ENCODE measurements around the gene SEC14L2. TPM values are rescaled to one million over a fixed set of nuclear protein-coding genes. Genes with fewer than 3 reads are reported as not detected.

SEC14L2 gene
- total and polyA plus RNA-seq, 2 donors (not counting 3 experiments of a cell fraction or from before 2014, with no cell fraction given) = 22.5 to 28.8 TPM

DNA sequence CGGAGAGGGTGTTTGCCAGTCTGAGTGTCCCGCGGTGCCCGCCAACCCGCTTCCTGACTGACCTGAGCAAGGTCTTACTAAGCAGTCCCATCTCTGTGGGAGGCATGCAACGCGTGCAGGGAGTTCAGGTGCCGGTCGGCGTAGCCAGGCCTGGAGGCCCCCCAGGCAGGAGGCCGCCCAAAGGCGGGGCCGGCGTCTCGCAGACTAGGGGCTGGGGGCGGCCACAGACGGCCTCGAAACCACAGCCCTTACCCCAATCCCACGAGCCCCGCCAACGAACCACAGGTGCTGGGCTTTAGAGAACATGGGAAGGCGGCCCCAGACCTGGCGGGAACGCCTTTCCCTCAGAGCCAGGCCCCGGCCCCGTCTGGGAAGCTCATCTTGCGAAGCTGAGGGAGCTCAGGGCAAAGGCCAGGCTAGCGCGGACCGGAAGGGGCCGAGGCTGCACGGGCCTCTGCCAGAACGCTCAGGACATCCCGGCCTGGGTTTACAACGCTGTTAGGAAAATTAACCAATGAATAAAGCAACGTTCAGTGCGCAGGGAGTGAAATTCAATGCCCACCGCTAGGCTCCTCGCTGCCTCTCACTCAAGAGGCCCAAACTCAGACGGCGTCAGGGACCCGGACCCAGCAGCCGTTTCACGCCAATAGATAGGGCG is 26.6 kb downstream of the SEC14L2 start:
- peak overlapping the region in 2 of 3 experiments; percentile 29 to 41 for H3K4me3 ChIP-seq (replicated peaks in 1 of 3; ENCODE audit: insufficient read depth in 1 of 3, low read depth in 1 of 3, low read length in 3 of 3)

More for the DNA sequence above, 26.6 kb downstream of the SEC14L2 start:
- TF ChIP-seq, protein P1, sequence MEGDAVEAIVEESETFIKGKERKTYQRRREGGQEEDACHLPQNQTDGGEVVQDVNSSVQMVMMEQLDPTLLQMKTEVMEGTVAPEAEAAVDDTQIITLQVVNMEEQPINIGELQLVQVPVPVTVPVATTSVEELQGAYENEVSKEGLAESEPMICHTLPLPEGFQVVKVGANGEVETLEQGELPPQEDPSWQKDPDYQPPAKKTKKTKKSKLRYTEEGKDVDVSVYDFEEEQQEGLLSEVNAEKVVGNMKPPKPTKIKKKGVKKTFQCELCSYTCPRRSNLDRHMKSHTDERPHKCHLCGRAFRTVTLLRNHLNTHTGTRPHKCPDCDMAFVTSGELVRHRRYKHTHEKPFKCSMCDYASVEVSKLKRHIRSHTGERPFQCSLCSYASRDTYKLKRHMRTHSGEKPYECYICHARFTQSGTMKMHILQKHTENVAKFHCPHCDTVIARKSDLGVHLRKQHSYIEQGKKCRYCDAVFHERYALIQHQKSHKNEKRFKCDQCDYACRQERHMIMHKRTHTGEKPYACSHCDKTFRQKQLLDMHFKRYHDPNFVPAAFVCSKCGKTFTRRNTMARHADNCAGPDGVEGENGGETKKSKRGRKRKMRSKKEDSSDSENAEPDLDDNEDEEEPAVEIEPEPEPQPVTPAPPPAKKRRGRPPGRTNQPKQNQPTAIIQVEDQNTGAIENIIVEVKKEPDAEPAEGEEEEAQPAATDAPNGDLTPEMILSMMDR (IDR thresholded peaks at IDR 0.05; ENCODE audit: extremely low read depth in 1 of 2, insufficient read depth in 1 of 2, low read depth in 1 of 2, low read length in 2 of 2) = peak in 1 of 2 donors; percentile 14
- TF ChIP-seq POLR2A (IDR thresholded peaks at IDR 0.05; ENCODE audit: low read depth, low read length) (peak; percentile 90), GATA2 (IDR thresholded peaks at IDR 0.05; ENCODE audit: insufficient read depth, insufficient read length, low read depth, low read length) (no peak)
- H3K9ac ChIP-seq (replicated peaks; ENCODE audit: extremely low read depth, insufficient read depth, low read length) = peak overlapping the region; percentile 82
- no peaks in the 10 kb centered on the region for H3K9me3 ChIP-seq (replicated peaks; ENCODE audit: control insufficient read depth, insufficient read depth, low read length)
- intact Hi-C loops (cut with micrococcal nuclease) (loop anchor here (10.0 kb wide), 2 partner anchors 181 to 1039 kb away; partner anchors contain the start of genes AP1B1 and TCN2), dilution Hi-C loops (cut with MboI; ENCODE audit: extremely low pct_ligation_motif_present, low sequenced_read_pairs) (no loop called here)
- no peak for FAIRE-seq
- DNase-seq (ENCODE audit: low read depth, low spot score) = no peak
- peak overlapping the region; percentile 40 for H3K4me2 ChIP-seq (ENCODE audit: insufficient read depth, low read length)
- peaks cover 2% of the 10 kb centered on the region for H3K79me2 ChIP-seq (ENCODE audit: control insufficient read depth, insufficient read depth, low read length)
- no peak overlapping the region for H2AFZ ChIP-seq (ENCODE audit: low read depth, low read length)
- H3K4me1 ChIP-seq (ENCODE audit: control insufficient read depth, extremely low read depth, insufficient read depth, low read length) = peaks cover 59% of the 10 kb centered on the region
- TSS peak; percentile 6 for BruUV-seq (replicated peaks)
- CTCF ChIA-PET = interaction anchor here (0.9 to 4.9 kb wide), 12 partner anchors 10 to 332 kb away, joined by 3 to 58 read pairs (median 10); partner anchors contain the start of genes RNF215 and SEC14L2
- H4K20me1 ChIP-seq (replicated peaks; ENCODE audit: control insufficient read depth, extremely low read depth, insufficient read depth, low read length) = no peaks in the 10 kb centered on the region
- no peaks in the 10 kb centered on the region for H3K9me1 ChIP-seq (replicated peaks; ENCODE audit: control insufficient read depth, extremely low read depth, insufficient read depth, low read length)
- POLR2A ChIA-PET = interaction anchor here (1.1 to 1.6 kb wide), 4 partner anchors 22 to 135 kb away, joined by 4 to 5 read pairs (median 4); partner anchors contain the start of gene SEC14L2
- H3K27me3 ChIP-seq (ENCODE audit: control insufficient read depth in 2 of 2, insufficient read depth in 2 of 2, low read length in 2 of 2) = no peaks in the 10 kb centered on the region
- peak overlapping the region; percentile 98 for H3K27ac ChIP-seq (ENCODE audit: insufficient read depth, low read depth, low read length)
- peaks cover 0 to 6% of the 10 kb centered on the region in 2 experiments for H3K36me3 ChIP-seq (ENCODE audit: control insufficient read depth in 2 of 2, extremely low read depth in 1 of 2, insufficient read depth in 2 of 2, low read length in 2 of 2)

Measured in endothelial cell of umbilical vein (primary cell).